MM.1S (cell line): ENCODE data around the gene CARNS1.

ENCODE experiments used
- DNase-seq: peaks from one replicate; pipeline ENCODE4 v3.0.0-alpha.2; 2015
- H2AFZ ChIP-seq: fragments of 300-600 bp; sonication (generic); 2 replicates; pipeline ENCODE4 v1.6.0; 2016; ENCODE audit warnings: antibody characterized with exemption, low read length
- H3F3A ChIP-seq: fragments of 300-600 bp; sonication (generic); 2 replicates; pipeline ENCODE4 v1.6.1; 2016; ENCODE audit warnings: mild to moderate bottlenecking, antibody characterized with exemption, low read length, moderate library complexity, mixed read lengths; ENCODE audit not compliant: insufficient read depth
- H3K27ac ChIP-seq: fragments of 300-600 bp; sonication (generic); 2 replicates; pipeline ENCODE4 v1.5.1; 2016; ENCODE audit warnings: mild to moderate bottlenecking, low read length
- H3K27me3 ChIP-seq: fragments of 300-600 bp; sonication (generic); replicated peaks from 2 replicates; pipeline ENCODE4 v1.6.0; 2016; ENCODE audit warnings: low read length; ENCODE audit not compliant: insufficient read depth
- H3K36me3 ChIP-seq: fragments of 300-600 bp; sonication (generic); replicated peaks from 2 replicates; pipeline ENCODE4 v1.6.1; 2016; ENCODE audit warnings: mild to moderate bottlenecking, low read length, mixed read lengths; ENCODE audit not compliant: insufficient read depth
- H3K4me1 ChIP-seq: fragments of 300-600 bp; sonication (generic); 2 replicates; pipeline ENCODE4 v1.6.1; 2016; ENCODE audit warnings: low read length, mixed read lengths
- H3K4me2 ChIP-seq: fragments of 300-600 bp; sonication (generic); 2 replicates; pipeline ENCODE4 v1.6.0; 2016; ENCODE audit warnings: low read depth, low read length
- H3K4me3 ChIP-seq: fragments of 300-600 bp; sonication (generic); 2 replicates; pipeline ENCODE4 v1.5.1; 2016; ENCODE audit warnings: low read length, mixed read lengths
- H3K79me2 ChIP-seq: fragments of 300-600 bp; sonication (generic); 2 replicates; pipeline ENCODE4 v1.6.1; 2016; ENCODE audit warnings: mixed run types, low read length, mixed read lengths
- H3K9ac ChIP-seq: fragments of 300-600 bp; sonication (generic); 2 replicates; pipeline ENCODE4 v1.6.1; 2016; ENCODE audit warnings: low read length, mixed read lengths
- H3K9me2 ChIP-seq: fragments of 300-600 bp; sonication (generic); replicated peaks from 2 replicates; pipeline ENCODE4 v1.6.1; 2016; ENCODE audit warnings: mild to moderate bottlenecking, low read length, mixed read lengths; ENCODE audit not compliant: insufficient read depth
- H3K9me3 ChIP-seq: fragments of 300-600 bp; sonication (generic); replicated peaks from 2 replicates; pipeline ENCODE4 v1.6.1; 2016; ENCODE audit warnings: mild to moderate bottlenecking, low read length, mixed read lengths; ENCODE audit not compliant: insufficient read depth
- H4K20me1 ChIP-seq: fragments of 300-600 bp; sonication (generic); 2 replicates; pipeline ENCODE4 v1.6.1; 2016; ENCODE audit warnings: mild to moderate bottlenecking, low read length, moderate library complexity, mixed read lengths; ENCODE audit not compliant: insufficient read depth
- CTCF ChIP-seq: fragments of 300-600 bp; sonication (generic); IDR thresholded peaks from 2 replicates; pipeline ENCODE4 v1.5.1; 2016; ENCODE audit warnings: antibody characterized with exemption, low read length, mixed read lengths
- EZH2 ChIP-seq: fragments of 300-600 bp; sonication (generic); optimal IDR thresholded peaks from 2 replicates; pipeline ENCODE3; 2017; ENCODE audit warnings: low read depth, mild to moderate bottlenecking, antibody characterized with exemption, low read length, mixed read lengths
- EZH2phosphoT487 ChIP-seq: fragments of 300-600 bp; sonication (generic); IDR thresholded peaks from 2 replicates; pipeline ENCODE4 v1.6.1; 2018; ENCODE audit warnings: antibody characterized with exemption, low read length

Gene CARNS1

DNA sequence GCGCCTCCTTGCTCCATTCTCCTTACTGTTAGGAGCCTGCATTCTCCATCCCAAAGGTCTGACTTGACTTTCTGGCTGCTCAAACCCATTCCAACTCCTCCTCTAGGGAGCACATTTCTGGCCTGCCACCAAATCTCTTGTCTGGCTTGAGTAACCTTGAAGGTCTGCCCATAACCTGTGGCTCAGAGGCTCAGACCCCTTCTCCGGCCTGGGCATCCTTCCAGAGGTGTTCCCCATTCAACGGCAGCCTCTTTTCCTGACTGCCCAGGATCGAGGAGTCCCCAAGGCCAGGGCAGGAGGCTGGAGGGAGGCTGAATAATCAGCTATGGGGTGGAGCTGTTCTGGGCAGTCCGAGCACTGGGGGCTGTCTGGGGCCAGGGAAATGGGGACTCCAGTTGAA, 21.5 kb upstream of the CARNS1 start:
- Histone ChIP-seq H4K20me1 (no peaks in the 10 kb centered on the region), H3K79me2 (peaks cover 73% of the 10 kb centered on the region), H3K4me1 (peaks cover 9% of the 10 kb centered on the region), H3K4me3 (no peak overlapping the region), H3K4me2 (no peak overlapping the region), H3K9me3 (no peaks in the 10 kb centered on the region), H3K9ac (no peak overlapping the region), H3K27me3 (no peaks in the 10 kb centered on the region), H3K9me2 (no peaks in the 10 kb centered on the region), H3K36me3 (no peaks in the 10 kb centered on the region), H2AFZ (no peak overlapping the region), H3K27ac (no peak overlapping the region), H3F3A (peaks cover 19% of the 10 kb centered on the region)
- no peak for TF ChIP-seq EZH2
- no peak for TF ChIP-seq CTCF
- no peak for DNase-seq

- H3K27ac ChIP-seq, result no peak overlapping the region
- H3K4me3 ChIP-seq, result no peak overlapping the region
- peaks cover 9% of the 10 kb centered on the region; the same call in 1 of the 2 replicates for H3K4me1 ChIP-seq
- peaks cover 85% of the 10 kb centered on the region for H3K79me2 ChIP-seq
- H3K9me3 ChIP-seq, result no peaks in the 10 kb centered on the region
- no peaks in the 10 kb centered on the region for H3K27me3 ChIP-seq
- no peak overlapping the region for H2AFZ ChIP-seq
- H3K36me3 ChIP-seq, result no peaks in the 10 kb centered on the region
- no peaks in the 10 kb centered on the region for H4K20me1 ChIP-seq
- H3F3A ChIP-seq, result peaks cover 14% of the 10 kb centered on the region
- H3K4me2 ChIP-seq, result no peak overlapping the region
- DNase-seq, result no peak
- no peaks in the 10 kb centered on the region for H3K9me2 ChIP-seq
- TF ChIP-seq EZH2, result no peak
- H3K9ac ChIP-seq, result no peak overlapping the region
These were observed 19.8 kb upstream of the CARNS1 start for GRCh38 chr11:67395555-67396258.

GRCh38 chr11:67396259-67396581, 19.3 kb upstream of the CARNS1 start:
- H3K27ac ChIP-seq, result no peak overlapping the region
- H3K4me1 ChIP-seq, result peaks cover 9% of the 10 kb centered on the region; the same call in 1 of the 2 replicates
- no peak overlapping the region for H2AFZ ChIP-seq
- H3K9me2 ChIP-seq, result no peaks in the 10 kb centered on the region
- H3K4me2 ChIP-seq, result no peak overlapping the region
- no peak for DNase-seq
- no peaks in the 10 kb centered on the region for H3K9me3 ChIP-seq
- no peak overlapping the region for H3K9ac ChIP-seq
- H3K79me2 ChIP-seq, result peaks cover 88% of the 10 kb centered on the region
- no peaks in the 10 kb centered on the region for H3K27me3 ChIP-seq
- TF ChIP-seq EZH2 (no peak), CTCF (no peak), EZH2phosphoT487 (no peak)
- H3K4me3 ChIP-seq, result no peak overlapping the region
- H4K20me1 ChIP-seq, result no peaks in the 10 kb centered on the region
- no peaks in the 10 kb centered on the region for H3K36me3 ChIP-seq
- peaks cover 12% of the 10 kb centered on the region for H3F3A ChIP-seq

GRCh38 chr11:67396587-67397389, 18.7 kb upstream of the CARNS1 start:
- DNase-seq, result no peak
- no peak for TF ChIP-seq EZH2phosphoT487
- TF ChIP-seq EZH2, result no peak
- no peak for TF ChIP-seq CTCF
- Histone ChIP-seq H3K4me2 (no peak overlapping the region), H3F3A (peaks cover 9% of the 10 kb centered on the region; the same call in 1 of the 2 replicates), H3K4me3 (no peak overlapping the region), H4K20me1 (no peaks in the 10 kb centered on the region), H3K4me1 (peaks cover 9% of the 10 kb centered on the region; the same call in 1 of the 2 replicates), H3K27ac (no peak overlapping the region), H3K79me2 (peaks cover 85% of the 10 kb centered on the region), H3K27me3 (no peaks in the 10 kb centered on the region), H3K9me2 (no peaks in the 10 kb centered on the region), H3K9me3 (no peaks in the 10 kb centered on the region), H2AFZ (no peak overlapping the region), H3K9ac (no peak overlapping the region), H3K36me3 (no peaks in the 10 kb centered on the region)
